ENCODE measurements around the gene DDX1.

Gene DDX1

GRCh38 chr2:15665067-15665942 lies 73.6 kb downstream of the DDX1 start:
- DNase-seq (ENCODE audit: extremely low read depth, low read depth): no peak
- TF ChIP-seq CTCF (IDR thresholded peaks at IDR 0.05; ENCODE audit: low read depth, low read length): no peak

DNA sequence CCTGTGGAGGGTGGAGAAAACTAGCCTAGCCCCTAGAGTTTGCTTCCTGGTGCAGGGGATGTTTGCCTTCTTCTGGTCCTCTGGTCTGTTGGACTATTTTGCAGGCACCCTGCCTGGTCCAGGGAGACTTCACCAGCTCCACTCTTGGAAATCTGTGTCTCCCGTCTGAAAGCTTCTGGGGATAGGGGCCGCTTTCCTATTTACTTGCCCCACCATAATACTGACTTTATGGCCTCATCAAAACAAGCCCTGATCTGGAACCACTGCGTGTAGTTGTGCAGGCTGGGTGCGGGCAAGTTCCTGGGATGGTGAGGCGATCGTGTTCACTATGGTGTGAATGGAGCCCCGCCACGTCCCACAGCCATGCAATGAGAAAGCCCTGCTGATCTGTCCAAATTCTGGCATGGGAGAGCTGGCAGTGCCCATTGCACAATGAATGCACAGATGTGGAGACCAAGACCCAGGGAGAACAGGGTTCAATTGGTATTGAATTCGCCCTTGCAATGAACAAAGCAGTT lies 74.3 kb downstream of the DDX1 start:
- no peak for DNase-seq (ENCODE audit: extremely low read depth, low read depth)
- TF ChIP-seq CTCF (IDR thresholded peaks at IDR 0.05; ENCODE audit: low read depth, low read length): no peak

GRCh38 chr2:15666861-15667808 lies 75.5 kb downstream of the DDX1 start:
- TF ChIP-seq CTCF (IDR thresholded peaks at IDR 0.05; ENCODE audit: low read depth, low read length): no peak
- DNase-seq (ENCODE audit: extremely low read depth, low read depth): no peak

DNA sequence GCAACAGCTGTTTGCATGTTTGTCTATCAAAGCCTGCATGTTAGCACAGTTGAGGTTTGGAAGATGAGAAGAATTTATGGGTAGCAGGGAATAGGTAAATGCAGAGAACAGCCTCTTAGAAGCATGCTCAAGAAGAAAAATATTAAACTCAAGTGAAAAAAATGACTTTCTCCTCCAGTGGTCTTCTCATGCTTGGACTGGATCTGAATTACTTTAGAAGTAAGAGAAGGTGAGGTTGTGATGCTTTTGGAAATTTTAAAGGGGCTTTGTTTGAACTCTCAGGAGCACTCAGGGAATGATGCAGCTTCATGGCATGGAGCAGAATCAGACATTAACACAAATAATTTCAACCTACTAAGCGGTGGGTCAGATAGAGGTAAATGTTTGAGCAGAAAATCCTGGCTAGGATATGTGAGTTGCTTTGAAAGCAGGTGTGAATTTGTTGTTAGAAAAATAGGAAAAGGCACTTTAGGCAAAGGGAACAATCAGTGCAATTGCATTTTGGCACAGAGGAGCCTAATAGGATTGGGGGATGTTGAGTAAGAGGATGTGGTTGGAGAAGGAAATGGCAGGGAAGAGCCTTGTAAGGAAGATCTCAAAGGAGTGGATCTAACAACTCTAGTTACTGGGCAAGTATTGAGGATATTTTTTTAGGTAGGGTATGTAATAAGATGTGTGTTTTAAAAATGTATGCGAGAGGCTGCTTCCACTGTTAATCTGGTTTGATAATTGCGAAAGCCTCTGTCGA lies 76.3 kb downstream of the DDX1 start:
- TF ChIP-seq CTCF (IDR thresholded peaks at IDR 0.05; ENCODE audit: low read depth, low read length): no peak

GRCh38 chr2:15668611-15669305 lies 77.1 kb downstream of the DDX1 start:
- TF ChIP-seq CTCF (IDR thresholded peaks at IDR 0.05; ENCODE audit: low read depth, low read length): no peak
- no peak for DNase-seq (ENCODE audit: extremely low read depth, low read depth)

More for the DNA sequence above, 76.3 kb downstream of the DDX1 start:
- DNase-seq (ENCODE audit: extremely low read depth, low read depth): no peak

DNA sequence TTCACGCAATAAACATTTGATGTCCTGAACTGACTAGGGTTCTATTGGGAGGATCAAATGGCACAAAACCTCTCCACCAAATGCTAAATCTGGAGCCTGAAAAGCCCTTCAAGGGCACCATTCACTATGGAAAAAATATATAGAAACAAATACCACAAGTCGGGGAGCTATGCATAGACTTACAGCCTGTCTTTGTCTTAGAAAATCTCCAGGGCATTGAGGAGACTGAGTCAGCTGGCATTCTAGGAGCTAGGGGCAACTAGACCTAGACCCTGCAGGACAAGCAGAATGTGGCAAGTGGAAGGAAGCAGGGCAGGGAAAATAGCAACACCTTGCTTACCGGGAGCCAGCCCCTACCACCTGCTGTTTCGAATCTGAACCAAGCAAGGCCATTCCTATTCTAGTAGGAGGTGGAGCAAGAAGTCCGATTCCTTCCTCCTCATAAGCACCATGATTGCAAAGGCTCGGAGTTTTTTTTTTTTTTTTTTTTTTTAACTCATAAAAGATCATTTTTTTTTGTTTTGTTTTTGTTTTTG lies 77.8 kb downstream of the DDX1 start:
- no peak for TF ChIP-seq CTCF (IDR thresholded peaks at IDR 0.05; ENCODE audit: low read depth, low read length)
- DNase-seq (ENCODE audit: extremely low read depth, low read depth): no peak
